Type B pancreatic cell (in vitro differentiated cells): ENCODE measurements around the gene LRBA. TPM values are rescaled to one million over a fixed set of nuclear protein-coding genes. Genes with fewer than 3 reads are reported as not detected.
A peak's percentile ranks its signal among the peaks of the same experiment; 100 is the strongest.

Experiments used
- DNase-seq: peaks from one replicate; pipeline ENCODE4 v3.0.0; 2021; ENCODE audit warnings: mixed read lengths; ENCODE audit not compliant: unreplicated experiment; ENCODE audit errors: extremely low spot score
- H3K27ac Mint-ChIP-seq: 2 replicates; pipeline ENCODE4 v1.8.0; 2021; ENCODE audit warnings: mild to moderate bottlenecking, mixed read lengths
- H3K27me3 Mint-ChIP-seq: 2 replicates; pipeline ENCODE4 v1.8.0; 2021; ENCODE audit warnings: mixed read lengths
- H3K36me3 Mint-ChIP-seq: 2 replicates; pipeline ENCODE4 v1.8.0; 2021; ENCODE audit warnings: mixed read lengths
- H3K4me1 Mint-ChIP-seq: one replicate; pipeline ENCODE4 v1.8.0; 2021; ENCODE audit warnings: mixed read lengths; ENCODE audit not compliant: unreplicated experiment
- H3K4me3 Mint-ChIP-seq: 2 replicates; pipeline ENCODE4 v1.8.0; 2021; ENCODE audit warnings: mild to moderate bottlenecking, mixed read lengths
- H3K9me3 Mint-ChIP-seq: 2 replicates; pipeline ENCODE4 v1.8.0; 2021; ENCODE audit warnings: mixed read lengths
- CTCF ChIP-seq: fragments of 200-600 bp; sonication (generic); conservative IDR thresholded peaks from 2 replicates; pipeline ENCODE4 v1.5.0; 2021; ENCODE audit warnings: antibody characterized with exemption, mild to moderate bottlenecking
- total RNA-seq: library from RNA; stranded (reverse); gene quantifications from 2 replicates; pipeline ENCODE4 v1.2.1, GENCODE V29; 2021; ENCODE audit warnings: low replicate concordance

LRBA gene
- total RNA-seq, 1 donor from 2014 or later = 64.5 TPM

- no peak overlapping the region for H3K27ac Mint-ChIP-seq
- TF ChIP-seq CTCF = no peak
- no peak overlapping the region for H3K4me3 Mint-ChIP-seq
- H3K27me3 Mint-ChIP-seq = no peaks in the 10 kb centered on the region
- peaks cover 27% of the 10 kb centered on the region for H3K36me3 Mint-ChIP-seq
- no peak for DNase-seq
- no peaks in the 10 kb centered on the region for H3K9me3 Mint-ChIP-seq
- H3K4me1 Mint-ChIP-seq = peaks cover 26% of the 10 kb centered on the region
Measured at GRCh38 chr4:150253416-150253815, 761.7 kb downstream of the LRBA start.

GRCh38 chr4:150252741-150253140 lies 762.3 kb downstream of the LRBA start:
- Mint-ChIP-seq H3K4me3 (no peak overlapping the region), H3K4me1 (peaks cover 22% of the 10 kb centered on the region), H3K27ac (no peak overlapping the region), H3K36me3 (peaks cover 27% of the 10 kb centered on the region), H3K27me3 (no peaks in the 10 kb centered on the region), H3K9me3 (no peaks in the 10 kb centered on the region)
- DNase-seq = no peak
- no peak for TF ChIP-seq CTCF

- peaks cover 26% of the 10 kb centered on the region for H3K4me1 Mint-ChIP-seq
- H3K4me3 Mint-ChIP-seq = no peak overlapping the region
- H3K9me3 Mint-ChIP-seq = no peaks in the 10 kb centered on the region
- H3K27ac Mint-ChIP-seq = peak overlapping the region; percentile 83
- peaks cover 31% of the 10 kb centered on the region for H3K36me3 Mint-ChIP-seq
- TF ChIP-seq CTCF = no peak
- DNase-seq = no peak
- H3K27me3 Mint-ChIP-seq = no peaks in the 10 kb centered on the region
Measured at GRCh38 chr4:150252306-150252705, 762.8 kb downstream of the LRBA start.

- TF ChIP-seq CTCF = no peak
- H3K36me3 Mint-ChIP-seq = peaks cover 31% of the 10 kb centered on the region
- H3K27ac Mint-ChIP-seq = peak overlapping the region; percentile 83
- H3K27me3 Mint-ChIP-seq = no peaks in the 10 kb centered on the region
- H3K9me3 Mint-ChIP-seq = no peaks in the 10 kb centered on the region
- peaks cover 30% of the 10 kb centered on the region for H3K4me1 Mint-ChIP-seq
- H3K4me3 Mint-ChIP-seq = no peak overlapping the region
- DNase-seq = no peak
Measured at GRCh38 chr4:150251752-150252190, 763.3 kb downstream of the LRBA start.

- no peak for DNase-seq
- Mint-ChIP-seq H3K4me1 (peaks cover 28% of the 10 kb centered on the region), H3K27ac (no peak overlapping the region), H3K9me3 (no peaks in the 10 kb centered on the region), H3K36me3 (peaks cover 29% of the 10 kb centered on the region), H3K27me3 (no peaks in the 10 kb centered on the region), H3K4me3 (no peak overlapping the region)
- TF ChIP-seq CTCF = no peak
Measured at GRCh38 chr4:150250998-150251651, 764.0 kb downstream of the LRBA start.
